ACC112 (cell line): ENCODE results near the gene ARID1B.

ENCODE experiments used
- H2AFZ ChIP-seq: fragments of 200-600 bp; sonication (generic); one replicate; pipeline ENCODE4 v1.6.0; 2017; ENCODE audit warnings: antibody characterized with exemption, low read length; ENCODE audit not compliant: unreplicated experiment
- H3K27ac ChIP-seq: fragments of 200-600 bp; sonication (generic); 2 replicates; pipeline ENCODE4 v1.5.1; 2014; ENCODE audit warnings: low read depth, mild to moderate bottlenecking, antibody characterized with exemption, low read length, moderate library complexity
- H3K27me3 ChIP-seq: fragments of 200-600 bp; sonication (generic); 2 replicates; pipeline ENCODE4 v1.6.1; 2014; ENCODE audit warnings: mild to moderate bottlenecking, antibody characterized with exemption, low read length, moderate library complexity, mixed read lengths; ENCODE audit not compliant: insufficient read depth
- H3K36me3 ChIP-seq: fragments of 200-600 bp; sonication (generic); 2 replicates; pipeline ENCODE4 v1.6.1; 2016; ENCODE audit warnings: mild to moderate bottlenecking, antibody characterized with exemption, low read length, moderate library complexity, mixed read lengths; ENCODE audit not compliant: insufficient read depth
- H3K4me1 ChIP-seq: fragments of 200-600 bp; sonication (generic); one replicate; pipeline ENCODE4 v1.6.1; 2016; ENCODE audit warnings: low read length, mixed read lengths; ENCODE audit not compliant: insufficient read depth, unreplicated experiment, control insufficient read depth
- H3K4me3 ChIP-seq: fragments of 200-600 bp; sonication (generic); 2 replicates; pipeline ENCODE4 v1.5.1; 2014; ENCODE audit warnings: mild to moderate bottlenecking, low read depth, low read length
- H3K79me2 ChIP-seq: fragments of 200-600 bp; sonication (generic); one replicate; pipeline ENCODE4 v1.6.0; 2016; ENCODE audit warnings: low read length; ENCODE audit not compliant: control insufficient read depth, unreplicated experiment, insufficient read depth

The ARID1B gene

GRCh38 chr6:157168471-157168870 lies 391.3 kb downstream of the ARID1B start:
- Histone ChIP-seq H3K27ac (no peak overlapping the region), H3K36me3 (0 out of 2 replicates have a peak, but pooled peaks cover 3% of the 10 kb centered on the region), H3K27me3 (no peaks in the 10 kb centered on the region)

GRCh38 chr6:157169226-157169625 lies 392.0 kb downstream of the ARID1B start:
- Histone ChIP-seq H3K4me1 (no peaks in the 10 kb centered on the region), H3K27me3 (no peaks in the 10 kb centered on the region), H3K27ac (no peak overlapping the region), H3K4me3 (no peak overlapping the region), H3K79me2 (no peaks in the 10 kb centered on the region), H2AFZ (no peak overlapping the region), H3K36me3 (0 out of 2 replicates have a peak, but pooled peaks cover 3% of the 10 kb centered on the region)

More at GRCh38 chr6:157168471-157168870, 391.3 kb downstream of the ARID1B start:
- no peaks in the 10 kb centered on the region for H3K79me2 ChIP-seq
- no peak overlapping the region for H3K4me3 ChIP-seq
- no peak overlapping the region for H2AFZ ChIP-seq
- no peaks in the 10 kb centered on the region for H3K4me1 ChIP-seq

GRCh38 chr6:157169656-157170055 lies 392.5 kb downstream of the ARID1B start:
- Histone ChIP-seq H2AFZ (no peak overlapping the region), H3K27me3 (no peaks in the 10 kb centered on the region), H3K27ac (no peak overlapping the region), H3K4me3 (no peak overlapping the region), H3K36me3 (0 out of 2 replicates have a peak, but pooled peaks cover 3% of the 10 kb centered on the region), H3K79me2 (no peaks in the 10 kb centered on the region), H3K4me1 (no peaks in the 10 kb centered on the region)

GRCh38 chr6:157170535-157170934 lies 393.4 kb downstream of the ARID1B start:
- no peaks in the 10 kb centered on the region for H3K79me2 ChIP-seq
- H2AFZ ChIP-seq: no peak overlapping the region
- H3K27ac ChIP-seq: no peak overlapping the region
- no peak overlapping the region for H3K4me3 ChIP-seq
- no peaks in the 10 kb centered on the region for H3K27me3 ChIP-seq
- H3K36me3 ChIP-seq: 0 out of 2 replicates have a peak, but pooled peaks cover 3% of the 10 kb centered on the region
- no peaks in the 10 kb centered on the region for H3K4me1 ChIP-seq

DNA sequence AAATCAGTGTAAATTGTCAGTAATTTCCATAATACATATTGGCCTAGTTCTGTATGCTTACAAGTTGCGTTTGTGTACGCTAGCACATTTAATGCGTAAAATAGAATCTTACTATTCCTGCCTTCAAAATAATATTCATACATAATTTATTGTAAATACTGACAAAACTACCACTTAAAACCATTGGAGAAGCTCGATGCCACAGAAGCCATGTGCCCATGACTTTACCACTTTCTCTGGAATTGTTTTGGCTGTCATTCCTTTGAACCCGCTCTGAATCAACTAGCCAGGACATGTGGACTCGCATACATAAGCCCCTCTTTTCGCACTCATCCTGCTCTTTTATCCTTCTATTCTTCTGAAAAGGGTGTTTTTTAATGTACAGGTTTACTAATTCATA lies 394.6 kb downstream of the ARID1B start:
- Histone ChIP-seq H3K27me3 (no peaks in the 10 kb centered on the region), H3K4me1 (no peaks in the 10 kb centered on the region), H3K27ac (no peak overlapping the region), H3K4me3 (no peak overlapping the region), H3K36me3 (0 out of 2 replicates have a peak, but pooled peaks cover 3% of the 10 kb centered on the region), H3K79me2 (no peaks in the 10 kb centered on the region), H2AFZ (no peak overlapping the region)

GRCh38 chr6:157172231-157172701 lies 395.1 kb downstream of the ARID1B start:
- Histone ChIP-seq H2AFZ (no peak overlapping the region), H3K36me3 (0 out of 2 replicates have a peak, but pooled peaks cover 3% of the 10 kb centered on the region), H3K4me3 (no peak overlapping the region), H3K27ac (no peak overlapping the region), H3K4me1 (no peaks in the 10 kb centered on the region), H3K79me2 (no peaks in the 10 kb centered on the region), H3K27me3 (no peaks in the 10 kb centered on the region)

GRCh38 chr6:157172830-157173536 lies 395.8 kb downstream of the ARID1B start:
- H3K79me2 ChIP-seq: no peaks in the 10 kb centered on the region
- H3K27ac ChIP-seq: no peak overlapping the region
- H3K27me3 ChIP-seq: no peaks in the 10 kb centered on the region
- no peaks in the 10 kb centered on the region for H3K4me1 ChIP-seq
- H3K36me3 ChIP-seq: no peaks in the 10 kb centered on the region
- no peak overlapping the region for H2AFZ ChIP-seq
- no peak overlapping the region for H3K4me3 ChIP-seq

GRCh38 chr6:157173776-157174175 lies 396.6 kb downstream of the ARID1B start:
- Histone ChIP-seq H2AFZ (no peak overlapping the region), H3K4me3 (no peak overlapping the region), H3K4me1 (no peaks in the 10 kb centered on the region), H3K79me2 (no peaks in the 10 kb centered on the region), H3K27me3 (no peaks in the 10 kb centered on the region), H3K27ac (no peak overlapping the region), H3K36me3 (no peaks in the 10 kb centered on the region)

DNA sequence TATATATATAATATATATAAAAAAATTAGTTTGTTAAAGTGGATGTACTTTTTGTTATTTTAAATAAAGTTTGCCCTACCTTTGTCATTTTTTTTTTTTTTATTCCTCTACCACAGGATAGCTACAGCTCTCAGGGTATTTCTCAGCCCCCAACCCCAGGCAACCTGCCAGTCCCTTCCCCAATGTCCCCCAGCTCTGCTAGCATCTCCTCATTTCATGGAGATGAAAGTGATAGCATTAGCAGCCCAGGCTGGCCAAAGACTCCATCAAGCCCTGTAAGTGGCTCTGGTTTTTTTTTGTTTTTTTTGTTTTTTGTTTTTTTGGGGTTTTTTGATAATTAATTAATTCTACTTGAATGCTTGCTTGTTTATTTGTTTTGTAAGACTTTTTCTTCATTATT lies 397.6 kb downstream of the ARID1B start:
- Histone ChIP-seq H3K27me3 (no peaks in the 10 kb centered on the region), H2AFZ (no peak overlapping the region), H3K4me1 (no peaks in the 10 kb centered on the region), H3K79me2 (no peaks in the 10 kb centered on the region), H3K36me3 (no peaks in the 10 kb centered on the region), H3K27ac (no peak overlapping the region), H3K4me3 (no peak overlapping the region)

DNA sequence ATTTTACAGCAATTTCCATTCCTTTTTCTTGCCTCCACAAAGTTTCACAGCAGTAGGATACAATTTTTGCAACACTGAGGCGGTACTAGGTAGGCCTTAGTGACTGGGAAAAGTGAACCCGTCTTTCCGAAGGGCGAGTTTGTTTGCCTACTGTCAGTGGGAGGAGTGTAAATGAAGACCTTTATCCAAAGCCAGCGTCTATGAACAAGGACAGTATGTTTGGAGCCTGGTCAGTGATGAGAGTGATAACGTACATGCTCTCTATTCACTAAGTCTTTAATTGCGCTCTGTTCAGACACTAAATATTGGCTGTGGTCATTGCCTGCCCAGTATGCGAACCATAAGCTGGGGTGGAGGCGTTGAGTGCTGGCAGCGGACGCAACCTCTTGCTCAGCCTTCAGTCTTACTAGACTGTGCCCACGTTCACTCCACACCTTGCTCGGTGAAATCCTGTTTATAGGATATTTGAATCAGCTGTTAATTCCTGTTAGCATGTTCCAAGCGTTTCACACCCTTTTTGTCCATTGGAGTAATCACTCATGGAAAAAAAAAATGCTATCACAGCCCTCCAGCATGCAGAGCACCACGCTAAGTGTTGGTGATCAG lies 400.7 kb downstream of the ARID1B start:
- H3K36me3 ChIP-seq: no peaks in the 10 kb centered on the region
- no peak overlapping the region for H2AFZ ChIP-seq
- H3K27ac ChIP-seq: no peak overlapping the region

GRCh38 chr6:157181649-157182048 lies 404.5 kb downstream of the ARID1B start:
- Histone ChIP-seq H3K27ac (no peak overlapping the region), H3K36me3 (no peaks in the 10 kb centered on the region), H3K4me1 (peaks cover 9% of the 10 kb centered on the region), H2AFZ (no peak overlapping the region), H3K4me3 (no peak overlapping the region), H3K79me2 (no peaks in the 10 kb centered on the region), H3K27me3 (no peaks in the 10 kb centered on the region)

More for the DNA sequence above, 400.7 kb downstream of the ARID1B start:
- Histone ChIP-seq H3K79me2 (no peaks in the 10 kb centered on the region), H3K4me3 (no peak overlapping the region), H3K27me3 (no peaks in the 10 kb centered on the region), H3K4me1 (peaks cover 6% of the 10 kb centered on the region)
